ENCODE data around the gene COX4I2.

COX4I2 gene

GRCh38 chr20:31602431-31602778 is 35.3 kb upstream of the COX4I2 start:
- Histone ChIP-seq H2AFZ (ENCODE audit: low read depth, low read length) (no peak overlapping the region), H3K79me2 (ENCODE audit: insufficient read depth, low read length) (no peaks in the 10 kb centered on the region), H3K27me3 (ENCODE audit: insufficient read depth, low read length, poor library complexity) (peaks cover 26% of the 10 kb centered on the region), H3K9ac (ENCODE audit: low read depth, low read length) (no peak overlapping the region), H4K20me1 (ENCODE audit: insufficient read depth, low read length) (no peaks in the 10 kb centered on the region), H3K9me3 (ENCODE audit: insufficient read depth, low read length, severe bottlenecking) (no peaks in the 10 kb centered on the region), H3K36me3 (ENCODE audit: insufficient read depth, low read length) (no peaks in the 10 kb centered on the region), H3K4me2 (ENCODE audit: insufficient read depth, low read length) (no peak overlapping the region), H3K27ac (ENCODE audit: low read length) (no peak overlapping the region), H3K4me1 (ENCODE audit: insufficient read depth, low read length) (peaks cover 39% of the 10 kb centered on the region), H3K4me3 (ENCODE audit: low read depth in 1 of 2, low read length in 2 of 2) (no peak overlapping the region)
- ATAC-seq (ENCODE audit: insufficient read depth, low read depth), result no peak
- no peak for TF ChIP-seq EZH2 (IDR thresholded peaks at IDR 0.05; ENCODE audit: borderline replicate concordance, low read depth, low read length, severe bottlenecking)
- TF ChIP-seq, protein P1, sequence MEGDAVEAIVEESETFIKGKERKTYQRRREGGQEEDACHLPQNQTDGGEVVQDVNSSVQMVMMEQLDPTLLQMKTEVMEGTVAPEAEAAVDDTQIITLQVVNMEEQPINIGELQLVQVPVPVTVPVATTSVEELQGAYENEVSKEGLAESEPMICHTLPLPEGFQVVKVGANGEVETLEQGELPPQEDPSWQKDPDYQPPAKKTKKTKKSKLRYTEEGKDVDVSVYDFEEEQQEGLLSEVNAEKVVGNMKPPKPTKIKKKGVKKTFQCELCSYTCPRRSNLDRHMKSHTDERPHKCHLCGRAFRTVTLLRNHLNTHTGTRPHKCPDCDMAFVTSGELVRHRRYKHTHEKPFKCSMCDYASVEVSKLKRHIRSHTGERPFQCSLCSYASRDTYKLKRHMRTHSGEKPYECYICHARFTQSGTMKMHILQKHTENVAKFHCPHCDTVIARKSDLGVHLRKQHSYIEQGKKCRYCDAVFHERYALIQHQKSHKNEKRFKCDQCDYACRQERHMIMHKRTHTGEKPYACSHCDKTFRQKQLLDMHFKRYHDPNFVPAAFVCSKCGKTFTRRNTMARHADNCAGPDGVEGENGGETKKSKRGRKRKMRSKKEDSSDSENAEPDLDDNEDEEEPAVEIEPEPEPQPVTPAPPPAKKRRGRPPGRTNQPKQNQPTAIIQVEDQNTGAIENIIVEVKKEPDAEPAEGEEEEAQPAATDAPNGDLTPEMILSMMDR (IDR thresholded peaks at IDR 0.05; ENCODE audit: borderline replicate concordance, extremely low read depth, low read length, poor library complexity, severe bottlenecking), result no peak
- no peak for DNase-seq

DNA sequence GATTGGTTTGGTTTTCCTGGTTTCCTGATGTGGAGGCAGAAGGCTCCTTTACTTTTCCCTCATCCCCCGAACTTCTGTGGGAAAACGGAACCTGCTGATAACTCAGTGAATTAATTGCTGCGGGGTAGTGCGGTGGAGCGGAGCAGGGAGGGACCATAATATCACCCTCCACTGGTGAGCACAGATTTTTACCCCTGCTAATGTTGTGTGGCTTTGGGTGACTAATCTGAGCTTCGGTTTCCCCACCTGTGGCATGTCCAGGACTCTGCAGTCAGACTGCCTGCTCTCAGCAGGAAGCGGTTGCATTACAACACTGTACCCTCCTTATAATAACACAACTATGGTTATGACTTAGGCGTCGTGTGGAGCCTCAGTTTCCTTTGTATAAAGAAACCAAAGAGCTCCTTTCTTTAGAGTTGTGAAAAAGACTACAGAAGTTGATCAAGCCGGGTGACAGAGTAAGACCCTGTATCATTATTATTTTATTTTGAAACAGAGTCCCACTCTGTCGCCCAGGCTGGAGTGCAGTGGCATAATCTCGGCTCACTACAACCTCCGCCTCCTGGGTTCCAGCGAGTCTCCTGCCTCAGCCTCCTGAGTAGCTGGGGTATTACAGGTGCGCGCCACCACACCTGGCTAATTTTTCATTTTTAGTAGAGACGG is 34.8 kb upstream of the COX4I2 start:
- DNase-seq, result peak; percentile 68

GRCh38 chr20:31603822-31604566 is 33.7 kb upstream of the COX4I2 start:
- Histone ChIP-seq H3K79me2 (ENCODE audit: insufficient read depth, low read length) (no peaks in the 10 kb centered on the region), H4K20me1 (ENCODE audit: insufficient read depth, low read length) (no peaks in the 10 kb centered on the region), H3K27ac (ENCODE audit: low read length) (peak overlapping the region; percentile 42; the same call in 1 of the 2 replicates), H3K36me3 (ENCODE audit: insufficient read depth, low read length) (no peaks in the 10 kb centered on the region), H3K4me1 (ENCODE audit: insufficient read depth, low read length) (peaks cover 39% of the 10 kb centered on the region), H3K4me2 (ENCODE audit: insufficient read depth, low read length) (peak overlapping the region; percentile 97), H2AFZ (ENCODE audit: low read depth, low read length) (peak overlapping the region; percentile 85), H3K9ac (ENCODE audit: low read depth, low read length) (peak overlapping the region; percentile 62), H3K4me3 (ENCODE audit: low read depth in 1 of 2, low read length in 2 of 2) (peak overlapping the region; percentile 34 to 70; a peak in 3 of 4 replicates), H3K27me3 (ENCODE audit: insufficient read depth, low read length, poor library complexity) (peaks cover 26% of the 10 kb centered on the region), H3K9me3 (ENCODE audit: insufficient read depth, low read length, severe bottlenecking) (no peaks in the 10 kb centered on the region)
- ATAC-seq (ENCODE audit: insufficient read depth, low read depth), result peak; percentile 48
- peak; percentile 85 for DNase-seq
- TF ChIP-seq, protein P1 (IDR thresholded peaks at IDR 0.05; ENCODE audit: borderline replicate concordance, extremely low read depth, low read length, poor library complexity, severe bottlenecking), result no peak
- TF ChIP-seq EZH2 (IDR thresholded peaks at IDR 0.05; ENCODE audit: borderline replicate concordance, low read depth, low read length, severe bottlenecking), result no peak

More for the DNA sequence above, 34.8 kb upstream of the COX4I2 start:
- ATAC-seq (ENCODE audit: insufficient read depth, low read depth), result peak; percentile 63
- H3K27me3 ChIP-seq (ENCODE audit: insufficient read depth, low read length, poor library complexity), result peaks cover 26% of the 10 kb centered on the region
- H3K4me2 ChIP-seq (ENCODE audit: insufficient read depth, low read length), result no peak overlapping the region
- no peak overlapping the region for H3K4me3 ChIP-seq (ENCODE audit: low read depth in 1 of 2, low read length in 2 of 2)
- no peak overlapping the region for H2AFZ ChIP-seq (ENCODE audit: low read depth, low read length)
- no peak overlapping the region for H3K27ac ChIP-seq (ENCODE audit: low read length)
- peaks cover 39% of the 10 kb centered on the region for H3K4me1 ChIP-seq (ENCODE audit: insufficient read depth, low read length)
- H4K20me1 ChIP-seq (ENCODE audit: insufficient read depth, low read length), result no peaks in the 10 kb centered on the region
- H3K36me3 ChIP-seq (ENCODE audit: insufficient read depth, low read length), result no peaks in the 10 kb centered on the region
- H3K9ac ChIP-seq (ENCODE audit: low read depth, low read length), result no peak overlapping the region
- H3K79me2 ChIP-seq (ENCODE audit: insufficient read depth, low read length), result no peaks in the 10 kb centered on the region
- H3K9me3 ChIP-seq (ENCODE audit: insufficient read depth, low read length, severe bottlenecking), result no peaks in the 10 kb centered on the region
- TF ChIP-seq, protein P1 (IDR thresholded peaks at IDR 0.05; ENCODE audit: borderline replicate concordance, extremely low read depth, low read length, poor library complexity, severe bottlenecking), result no peak
- TF ChIP-seq EZH2 (IDR thresholded peaks at IDR 0.05; ENCODE audit: borderline replicate concordance, low read depth, low read length, severe bottlenecking), result no peak

Measured in DND-41 (cell line).